Islet precursor cell (in vitro differentiated cells): ENCODE results near the gene MRRF.

ENCODE experiments used
- DNase-seq: peaks from one replicate; pipeline ENCODE4 v3.0.0-alpha.2; 2018

The MRRF gene, protein sequence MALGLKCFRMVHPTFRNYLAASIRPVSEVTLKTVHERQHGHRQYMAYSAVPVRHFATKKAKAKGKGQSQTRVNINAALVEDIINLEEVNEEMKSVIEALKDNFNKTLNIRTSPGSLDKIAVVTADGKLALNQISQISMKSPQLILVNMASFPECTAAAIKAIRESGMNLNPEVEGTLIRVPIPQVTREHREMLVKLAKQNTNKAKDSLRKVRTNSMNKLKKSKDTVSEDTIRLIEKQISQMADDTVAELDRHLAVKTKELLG

DNA sequence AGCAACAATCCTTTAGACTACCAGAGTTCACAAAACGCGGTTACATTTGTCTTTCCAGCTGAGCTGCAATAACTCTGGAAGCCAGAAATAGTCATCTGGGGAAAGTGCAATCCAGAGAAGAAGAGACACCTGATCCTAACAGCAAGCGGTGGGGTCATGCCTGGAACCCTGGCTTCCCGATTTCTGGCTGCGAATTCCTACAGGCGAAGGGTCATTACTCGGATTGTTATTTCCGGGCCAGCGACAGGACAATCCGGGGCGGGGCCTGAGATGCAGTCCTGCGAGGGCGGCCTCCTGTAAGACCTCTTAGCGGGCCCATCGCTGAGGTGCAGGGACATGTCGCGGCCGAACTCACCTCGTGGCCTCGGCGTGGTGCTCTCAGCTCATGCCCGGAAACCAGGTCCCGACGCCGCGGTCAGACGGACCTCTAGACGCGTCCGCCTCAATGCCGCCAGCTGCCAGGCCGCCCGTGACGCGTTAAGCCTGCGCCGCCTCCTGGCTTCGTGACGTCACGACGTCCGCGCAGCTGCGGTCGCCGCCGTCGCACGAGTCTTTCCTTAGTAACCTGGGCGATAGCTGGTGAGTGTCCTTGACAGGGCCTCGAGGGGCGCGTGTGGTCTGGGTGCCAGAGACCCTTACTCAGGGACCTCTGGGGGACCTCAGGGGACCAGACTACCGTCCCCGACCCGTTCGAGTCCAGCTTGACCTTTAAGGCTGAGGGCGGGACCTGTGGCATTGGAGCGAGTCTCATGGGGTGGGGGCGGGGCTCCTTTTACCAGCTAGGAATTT, at the start of gene MRRF, which contains the start of gene RBM18:
MRRF (plus strand) TSS at position 523 of the 789 bp plus-strand sequence. CDS start 6,010 bp downstream, outside the sequence.
RBM18 (minus strand) TSS at position 481 of the 789 bp plus-strand sequence. CDS start 3,348 bp downstream, outside the sequence.
- DNase-seq, result peak; percentile 96

DNA sequence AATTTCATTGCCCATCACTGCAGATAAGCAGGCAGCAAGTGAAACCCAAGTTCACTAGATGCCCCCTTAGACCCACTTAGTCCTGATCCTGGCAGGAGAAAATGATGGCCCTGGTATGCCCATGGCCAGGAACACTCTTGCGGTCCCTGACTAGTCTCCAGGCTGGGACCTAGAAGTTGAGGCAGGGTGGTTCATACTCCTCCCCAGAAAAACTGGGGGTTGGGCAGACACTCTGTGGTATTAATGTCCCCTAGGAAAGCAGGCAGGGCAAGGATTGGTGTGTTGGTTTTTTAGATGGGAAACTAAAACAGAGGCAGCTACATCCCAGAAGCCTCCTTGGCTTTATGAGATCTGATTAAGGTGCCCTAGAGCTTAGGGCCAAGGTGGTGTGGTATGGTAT, 49.0 kb upstream of the MRRF start:
- no peak for DNase-seq

DNA sequence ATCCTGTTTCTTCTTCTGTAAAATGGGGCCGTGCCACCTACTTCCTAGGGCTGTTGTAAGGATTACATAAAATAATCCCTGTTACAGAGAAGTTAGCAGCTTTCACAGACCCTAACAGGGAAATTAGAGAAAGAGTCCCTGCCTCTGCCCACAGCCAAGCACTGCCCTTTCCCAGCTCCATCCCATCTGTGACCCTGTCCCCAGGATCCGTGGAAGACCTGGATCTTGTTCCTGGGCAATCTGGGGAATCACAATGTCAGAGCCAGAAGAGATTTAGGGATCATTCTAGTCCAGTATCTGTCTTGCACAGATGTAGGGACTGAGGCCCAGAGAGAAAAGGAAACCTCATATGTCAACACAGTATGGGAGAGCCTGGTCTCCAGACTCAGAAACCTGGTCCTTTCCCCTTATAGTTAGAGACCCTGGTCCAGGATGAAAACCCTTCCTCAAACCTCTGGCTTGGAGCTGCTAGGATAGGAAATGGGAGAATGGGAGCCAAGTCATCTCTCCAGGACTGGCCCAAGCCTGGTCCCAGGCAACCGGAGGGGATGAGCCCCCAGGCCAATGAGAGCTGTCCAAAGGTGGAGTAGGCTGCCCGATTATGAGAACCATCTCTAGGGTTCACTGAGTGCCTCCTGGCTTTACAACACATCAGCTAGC, 48.4 kb upstream of the MRRF start:
- no peak for DNase-seq

DNA sequence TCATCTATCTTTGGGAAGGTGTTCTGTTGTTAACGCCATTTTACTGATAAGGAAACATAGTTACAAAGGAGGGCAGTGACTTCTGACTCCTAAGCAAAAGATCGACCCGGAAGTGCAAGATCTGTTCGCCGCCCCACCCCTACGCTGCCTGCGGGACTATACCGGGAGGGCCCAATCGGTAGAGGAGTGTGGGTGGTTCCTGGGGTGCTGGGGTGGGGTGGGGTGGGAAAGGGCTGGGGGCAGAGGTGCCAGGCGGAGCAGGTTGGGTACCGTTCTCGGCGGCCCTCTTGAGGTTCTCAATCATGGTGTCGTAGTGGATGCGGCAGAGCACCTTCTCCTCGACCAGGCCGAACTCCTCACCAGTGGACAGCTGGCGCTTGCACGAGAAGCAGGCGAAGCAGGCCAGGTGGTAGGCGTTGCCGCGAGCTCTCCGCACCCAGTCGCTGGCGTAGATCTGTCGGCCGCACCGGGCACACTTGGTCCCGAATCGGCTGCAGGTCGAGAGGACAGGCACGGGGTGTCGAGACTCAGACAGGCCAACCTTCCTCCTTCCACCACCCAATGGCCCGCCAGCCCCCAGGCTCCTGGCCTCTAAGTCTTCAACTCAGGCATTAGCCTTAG, 47.8 kb upstream of the MRRF start:
- DNase-seq, result no peak

DNA sequence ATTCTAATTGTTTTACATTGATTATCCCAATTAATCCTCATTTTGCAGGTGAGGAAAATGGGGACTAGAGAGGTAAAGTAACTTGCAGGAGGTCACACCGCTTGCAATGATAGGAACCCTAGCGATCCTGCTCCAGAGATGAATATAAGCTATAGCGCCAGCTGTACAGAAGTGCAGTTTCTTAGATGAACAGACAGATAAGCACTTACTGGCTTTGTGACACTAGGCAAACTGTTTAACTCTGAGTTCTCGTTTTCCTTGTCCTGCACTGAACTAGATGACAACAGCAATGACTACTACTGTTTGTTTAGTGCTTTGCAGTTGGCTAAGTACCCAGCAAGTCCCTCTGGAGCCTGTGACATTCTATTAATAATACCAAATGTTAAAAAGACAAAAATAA, 47.0 kb upstream of the MRRF start:
- no peak for DNase-seq

DNA sequence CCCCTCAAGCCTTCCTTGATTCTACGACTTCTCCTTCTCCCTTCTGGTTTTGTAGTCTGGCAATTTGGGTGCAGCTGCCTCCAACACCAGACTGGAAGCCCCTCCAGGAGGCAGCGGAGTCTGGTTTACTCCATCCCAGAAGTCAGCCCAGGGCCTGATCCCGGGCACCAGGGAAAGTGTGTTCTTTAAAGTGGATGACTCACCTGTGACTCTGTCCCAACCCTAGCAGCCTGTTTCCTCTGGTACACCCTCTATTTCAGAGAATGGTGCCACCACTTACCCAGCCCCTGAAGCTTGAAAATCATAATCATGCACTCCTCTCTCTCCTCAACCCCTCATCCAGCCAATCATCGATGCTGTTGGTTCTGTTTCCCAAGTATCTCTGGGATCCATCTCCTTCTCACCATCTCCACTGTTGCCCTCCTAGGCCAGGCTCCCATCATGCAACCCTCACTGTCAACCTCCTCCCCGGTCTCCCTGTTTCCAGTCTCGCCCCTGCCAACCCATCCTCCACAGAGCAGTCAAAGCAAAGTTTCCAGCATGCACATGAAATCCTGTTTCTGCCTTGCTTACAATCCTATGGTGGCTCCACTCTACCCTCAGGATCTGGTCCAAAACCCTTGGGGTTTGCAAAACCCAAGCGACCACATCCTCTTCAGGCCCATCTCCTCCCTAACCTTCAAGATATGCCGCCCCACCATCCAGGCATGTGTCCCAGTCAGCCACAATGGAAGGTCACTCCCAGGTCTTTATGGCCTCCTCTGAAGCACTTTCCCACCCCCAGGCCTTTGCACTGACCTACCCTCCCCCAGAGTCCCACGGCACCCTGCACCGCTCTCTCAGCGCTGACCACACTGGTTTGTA, 46.4 kb upstream of the MRRF start:
- no peak for DNase-seq

DNA sequence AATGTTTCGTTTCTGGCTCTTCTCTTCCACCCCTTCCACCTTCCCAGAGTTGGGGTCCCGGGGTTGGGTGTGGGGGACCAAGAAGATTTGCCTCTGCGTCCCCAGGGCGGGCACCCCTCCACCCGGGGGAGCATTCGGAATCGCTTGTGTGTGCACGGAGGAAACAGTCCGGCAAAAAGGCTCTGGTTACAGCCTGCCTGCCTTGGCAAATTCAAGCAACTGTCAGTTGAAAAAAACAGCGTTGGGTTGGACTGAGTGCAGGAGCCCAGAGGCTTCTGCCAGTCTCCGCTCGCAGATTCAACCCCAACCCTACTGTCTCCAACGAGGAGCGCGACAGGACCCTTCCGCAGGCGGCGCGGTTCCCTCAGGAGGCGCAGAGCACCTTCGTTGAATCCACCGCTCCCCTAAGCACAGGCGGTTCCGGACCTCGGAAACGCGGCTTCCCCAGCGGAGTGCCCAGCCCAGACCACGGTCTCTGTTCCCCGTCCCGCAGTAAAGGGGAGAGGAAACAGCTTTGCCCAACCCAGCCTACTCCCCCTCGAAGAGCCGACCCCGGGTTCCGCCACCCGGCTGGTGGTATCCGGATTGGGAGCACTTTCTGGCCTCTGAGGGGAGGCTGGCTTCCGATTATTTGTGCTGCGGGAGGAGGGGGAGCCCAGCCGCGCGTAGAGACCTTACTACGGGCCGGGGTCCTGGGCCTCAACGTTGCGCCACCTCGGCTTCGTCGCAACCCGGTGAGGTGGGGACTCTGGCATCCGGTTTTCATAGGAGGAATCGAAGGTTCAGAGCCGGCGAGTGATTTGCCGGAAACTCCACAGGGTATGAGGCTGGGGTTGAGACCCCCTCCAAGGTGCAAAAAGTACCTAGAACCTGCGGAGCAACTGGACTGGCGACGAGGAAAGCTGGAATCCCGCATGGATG, 45.5 kb upstream of the MRRF start:
- peak; percentile 62 for DNase-seq

DNA sequence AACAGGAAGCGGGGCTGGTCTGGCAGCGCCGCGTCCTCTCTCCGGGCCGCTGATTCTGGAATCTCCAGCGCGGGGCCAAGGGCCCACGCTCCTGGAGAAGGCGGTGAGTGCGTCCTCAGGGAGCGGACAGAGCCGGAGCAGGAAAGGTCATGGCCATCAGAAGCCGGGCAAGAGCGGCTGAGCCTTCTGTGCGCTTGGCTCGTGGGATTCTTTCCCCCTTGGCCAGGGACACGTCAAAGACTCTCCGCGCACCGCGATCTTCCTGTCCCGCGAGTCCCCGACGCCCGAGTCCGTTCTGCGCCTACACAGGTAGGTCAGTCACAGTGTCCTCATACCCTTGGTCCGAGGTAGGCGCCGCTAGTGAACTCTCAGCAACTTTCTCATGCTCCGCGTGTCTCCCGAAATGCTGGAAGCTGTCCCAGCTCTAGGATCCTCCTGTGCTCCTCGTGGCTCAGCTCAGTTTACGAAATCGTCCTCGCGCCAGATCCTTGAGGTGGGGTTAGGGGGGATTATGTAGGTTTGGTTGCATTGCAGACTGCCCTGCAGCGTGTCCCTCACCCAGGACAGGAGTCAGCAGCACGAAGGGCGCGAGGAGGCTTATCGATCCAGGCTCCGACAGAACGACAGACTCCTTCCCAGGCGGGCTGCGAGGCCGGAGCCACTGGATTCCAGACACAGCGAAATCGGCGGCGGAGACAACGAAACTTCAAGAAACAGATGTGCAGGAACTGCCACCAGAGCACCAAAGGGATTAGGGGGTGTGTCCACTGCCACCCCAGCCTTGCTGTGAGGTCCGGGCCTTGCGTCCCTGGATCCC, 44.6 kb upstream of the MRRF start:
- DNase-seq, result peak; percentile 66

DNA sequence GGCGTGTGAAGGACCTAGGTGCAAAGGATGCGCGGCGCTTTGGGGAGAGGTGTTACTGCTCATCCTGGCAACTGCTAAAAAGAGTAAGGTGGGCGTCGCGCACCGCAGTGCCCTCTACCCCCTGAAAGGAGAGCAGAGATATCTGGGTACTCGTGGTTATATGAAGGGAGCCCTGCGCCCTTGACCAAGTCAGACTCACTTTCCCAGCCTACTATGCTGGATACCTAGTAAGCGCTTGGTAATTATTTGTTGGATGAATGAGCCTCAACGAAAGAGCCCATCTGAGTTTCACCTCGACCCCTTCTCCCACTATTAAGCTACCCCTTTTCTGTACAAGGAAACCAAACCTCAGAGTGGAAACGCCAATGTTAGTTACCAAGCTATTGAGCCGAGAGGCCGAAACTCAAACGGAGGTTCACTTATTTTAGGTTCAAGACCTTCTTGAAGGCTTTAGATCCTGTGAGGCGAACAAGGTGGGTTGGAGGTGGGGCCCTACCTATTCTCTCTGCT, 44.0 kb upstream of the MRRF start:
- DNase-seq, result peak; percentile 40

DNA sequence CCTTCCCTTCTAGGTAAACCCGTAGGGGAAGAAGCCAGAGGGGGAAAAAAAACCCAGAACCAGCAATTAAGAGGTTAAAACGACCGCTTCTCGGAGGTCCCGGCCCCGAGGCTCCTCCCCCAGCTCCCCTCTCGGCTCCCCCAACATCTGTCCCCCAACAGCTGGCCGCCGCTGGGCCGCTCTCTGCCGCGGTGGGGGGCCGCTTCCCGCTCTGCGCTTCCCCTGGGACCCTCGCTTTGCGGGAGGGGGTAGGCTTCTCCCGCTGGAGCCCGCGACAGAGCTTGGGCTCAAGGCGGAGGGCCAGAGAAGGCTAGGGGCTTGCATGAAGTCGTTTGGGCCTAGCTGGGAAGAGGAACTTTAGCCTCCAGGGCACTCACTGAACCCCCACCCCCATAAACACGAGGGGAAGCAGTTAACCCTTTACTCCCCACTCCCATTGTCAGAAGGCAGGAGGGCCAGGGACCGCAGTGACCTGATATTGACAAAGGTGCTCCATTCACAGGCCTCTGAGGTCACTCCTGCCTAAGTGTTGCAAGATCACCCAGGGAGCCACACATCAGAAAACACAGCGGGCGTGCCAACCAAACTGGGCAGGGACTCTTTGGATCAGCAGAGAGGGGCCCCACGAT, 43.4 kb upstream of the MRRF start:
- DNase-seq, result peak; percentile 55

DNA sequence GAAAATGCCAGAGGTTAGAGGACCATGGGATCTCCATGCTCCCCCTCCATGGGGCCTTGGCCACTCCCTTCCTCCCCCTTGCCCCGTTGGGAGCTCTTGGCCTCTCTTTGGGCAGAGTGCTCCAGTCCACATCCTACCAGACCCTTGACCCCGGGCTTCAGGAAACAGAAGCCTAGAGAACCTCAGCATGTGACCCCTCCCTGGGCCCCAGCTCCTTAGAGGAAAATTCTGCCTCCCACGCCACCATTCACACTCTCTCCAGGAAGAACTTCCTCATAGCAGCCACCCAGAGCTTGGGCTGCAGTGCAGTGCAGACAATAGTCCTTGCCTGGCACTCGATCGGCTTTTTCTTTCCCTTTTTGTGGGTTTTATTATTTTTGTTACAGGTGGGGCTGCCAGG, 41.9 kb upstream of the MRRF start:
- peak; percentile 31 for DNase-seq

DNA sequence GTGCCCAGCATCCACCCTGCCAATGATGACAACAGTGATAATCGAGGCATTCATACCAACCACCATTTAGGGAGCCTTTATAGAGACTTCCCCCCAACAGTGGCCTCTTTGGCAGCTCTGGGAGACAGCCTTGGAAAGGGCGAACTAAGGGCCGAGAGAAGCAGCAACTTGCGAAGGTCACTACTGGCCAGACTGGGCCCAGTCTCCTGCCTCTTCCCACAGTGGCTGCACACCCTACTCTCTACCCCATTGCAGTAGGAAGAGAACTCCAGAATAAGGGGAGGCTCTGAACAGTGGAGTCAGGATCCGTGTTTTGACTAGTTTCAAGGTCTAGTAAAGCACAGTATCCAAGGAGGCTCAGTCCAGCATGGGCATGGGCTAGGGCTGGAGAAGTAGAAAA, 41.2 kb upstream of the MRRF start:
- peak; percentile 23 for DNase-seq

DNA sequence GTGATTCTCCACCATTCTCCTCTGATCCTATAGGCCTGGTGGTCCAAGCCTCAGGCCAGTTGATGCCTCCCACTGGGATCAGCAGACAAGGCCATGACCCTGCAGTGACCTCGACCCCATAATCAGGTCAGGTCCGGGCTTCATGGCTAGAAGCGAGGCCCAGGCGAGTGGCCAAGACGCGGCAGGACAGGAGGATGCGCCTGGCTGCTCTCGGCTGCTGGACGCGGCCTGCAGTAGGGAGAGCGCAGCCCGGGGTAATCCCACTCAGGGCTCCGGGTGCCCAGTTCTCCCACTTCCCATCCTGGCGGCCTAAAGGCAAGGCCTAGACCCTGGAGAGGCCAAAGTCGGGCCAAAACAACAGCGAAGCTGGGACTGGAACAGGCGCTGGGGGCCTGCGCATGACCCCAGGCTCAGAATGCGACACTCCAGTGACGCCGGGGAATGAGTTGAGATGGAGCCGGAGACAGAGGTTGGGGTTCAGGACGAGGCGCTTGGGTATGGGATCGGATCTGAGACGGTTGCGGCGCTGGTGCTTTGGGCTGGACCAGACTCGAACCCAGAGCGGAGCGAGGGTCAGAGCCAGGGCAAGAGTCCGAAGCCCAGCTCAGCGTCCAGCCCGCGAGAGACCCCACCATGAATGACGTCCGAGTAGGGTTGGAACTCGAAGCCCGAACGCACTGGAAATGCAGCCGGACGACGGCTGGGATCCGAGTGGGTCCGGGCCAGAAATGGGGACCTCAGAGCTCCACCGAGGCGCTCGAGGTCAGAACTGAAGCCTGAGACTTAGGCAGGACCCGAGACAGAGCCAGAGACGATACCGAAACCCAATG, 39.2 kb upstream of the MRRF start:
- DNase-seq, result peak; percentile 43

DNA sequence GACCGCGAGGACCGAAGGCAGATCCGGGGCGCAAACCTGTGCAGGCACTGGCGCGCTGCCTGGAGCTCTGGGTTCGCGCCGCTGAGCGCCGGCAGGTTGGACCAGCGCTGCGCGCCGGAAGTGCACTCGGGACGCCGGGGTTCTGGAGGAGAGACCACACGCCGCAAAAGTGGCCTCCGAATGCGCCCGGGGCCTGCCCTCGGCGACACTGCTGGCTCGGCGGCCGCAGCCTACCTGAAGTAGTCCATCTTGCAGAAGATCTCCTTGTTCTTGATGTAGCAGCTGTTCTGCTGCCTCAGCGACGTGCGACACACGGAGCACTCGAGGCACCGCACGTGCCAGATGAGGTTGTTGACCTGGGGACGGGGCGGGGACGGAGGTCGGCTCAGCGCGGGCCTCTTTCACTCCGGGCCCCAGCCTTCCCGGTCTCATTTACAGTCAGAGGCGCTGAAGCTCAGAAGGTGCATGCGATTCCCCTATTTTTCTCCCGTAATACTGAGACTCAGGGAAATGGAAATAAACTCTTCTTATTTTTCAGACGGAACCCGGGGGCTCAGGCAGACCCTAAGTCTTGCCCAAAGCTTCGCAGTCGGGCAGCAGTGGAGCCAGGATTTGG, 38.4 kb upstream of the MRRF start:
- peak; percentile 42 for DNase-seq

DNA sequence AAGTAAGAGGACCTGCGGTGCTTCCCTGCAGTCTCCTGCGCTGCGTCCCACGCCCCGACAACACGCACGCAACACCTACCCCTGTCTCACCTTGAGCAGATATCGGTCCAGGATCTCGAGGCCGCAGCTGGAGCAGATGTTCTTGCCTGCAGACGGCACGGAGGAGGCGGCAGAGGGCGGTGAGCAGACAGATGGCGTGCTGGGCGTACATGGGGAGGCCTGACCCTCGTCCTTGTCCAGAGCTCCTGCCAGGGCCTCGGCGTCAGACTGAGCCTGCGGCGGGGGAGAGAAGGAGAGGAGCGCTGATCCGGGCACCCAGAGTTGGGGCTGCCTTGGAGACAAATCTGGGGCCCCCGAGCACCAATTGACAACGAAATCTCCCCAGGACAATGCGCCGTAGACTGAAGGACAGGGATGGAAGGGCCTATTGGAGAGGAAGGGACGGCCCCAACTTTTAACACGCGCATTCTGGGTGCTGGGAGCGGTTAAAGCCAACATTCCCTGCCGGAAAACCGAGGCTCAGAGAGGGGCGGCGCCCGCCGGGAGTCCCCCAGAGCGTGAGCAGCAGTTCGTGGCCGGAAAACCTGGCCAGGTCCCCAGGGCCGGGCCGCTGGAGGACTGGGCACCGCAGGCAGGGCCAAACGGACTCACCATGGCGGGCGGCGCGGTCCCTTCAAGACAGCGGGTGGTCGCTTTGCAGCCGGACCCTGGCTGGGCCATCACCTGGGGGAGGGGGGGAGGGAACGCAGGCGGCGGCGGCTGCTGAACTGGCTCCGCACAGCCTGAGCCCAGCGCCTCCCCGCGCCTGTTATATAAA, 37.7 kb upstream of the MRRF start:
- DNase-seq, result peak; percentile 66

DNA sequence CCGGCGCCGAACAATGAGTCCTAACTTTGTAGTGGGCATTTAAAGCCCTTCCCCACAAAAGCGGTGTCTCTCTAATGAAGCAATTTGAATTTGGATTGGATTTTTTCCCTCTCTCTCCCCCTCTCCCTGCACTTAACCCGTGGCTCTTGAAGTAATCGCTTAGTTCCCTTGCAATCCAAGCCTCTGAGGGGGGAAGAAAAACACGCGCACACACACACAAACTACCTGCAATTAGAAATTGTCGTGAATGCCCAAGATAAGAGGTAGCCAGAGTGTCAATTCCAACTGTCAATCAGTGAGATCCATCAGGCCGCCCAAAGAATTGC, 37.1 kb upstream of the MRRF start:
- DNase-seq, result no peak

DNA sequence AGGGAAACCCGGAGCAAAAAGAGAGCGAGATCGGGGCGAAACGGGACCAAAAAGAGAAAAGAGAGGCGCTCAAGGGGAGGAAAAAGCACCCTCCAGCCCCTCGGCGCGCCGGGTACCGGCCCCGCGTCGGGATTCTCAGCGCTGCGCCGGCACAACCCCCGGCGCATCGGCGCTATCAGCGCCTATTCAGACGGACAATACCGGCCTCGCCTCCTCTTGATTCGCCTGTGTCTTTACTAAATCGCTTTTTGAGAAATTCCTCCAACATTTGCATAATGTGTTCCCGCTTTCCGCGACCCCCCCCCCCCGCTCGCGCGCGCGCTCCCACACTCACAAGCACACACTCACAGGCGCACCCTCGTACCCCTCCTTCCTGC, 36.5 kb upstream of the MRRF start:
- peak; percentile 50 for DNase-seq
